Neutrophil (primary cell): Measurements from ENCODE around the gene MGAT3.

Source experiments
- H3K27ac ChIP-seq: fragments of 200-600 bp; sonication (generic); 2 replicates; pipeline ENCODE4 v1.5.1; 2016; ENCODE audit warnings: mild to moderate bottlenecking, moderate library complexity
- H3K27me3 ChIP-seq: fragments of 200-600 bp; sonication (generic); 2 replicates; pipeline ENCODE4 v1.6.0; 2016; ENCODE audit warnings: mild to moderate bottlenecking
- H3K36me3 ChIP-seq: fragments of 200-600 bp; sonication (generic); 2 replicates; pipeline ENCODE4 v1.5.1; 2017
- H3K4me1 ChIP-seq, 2 experiments: fragments of 200-600 bp in 1 of 2; sonication (generic) in 1 of 2; 1 replicate in 1 of 2; 2 replicates in 1 of 2; pipeline versions ENCODE4 v1.5.1 to v1.6.1; 2013 to 2016; ENCODE audit warnings: low read depth in 1 of 2, low read length in 1 of 2, mild to moderate bottlenecking in 1 of 2, moderate library complexity in 1 of 2; ENCODE audit not compliant: control insufficient read depth in 1 of 2, insufficient read depth in 1 of 2
- H3K4me3 ChIP-seq, 2 experiments: fragments of 200-600 bp in 1 of 2; sonication (generic) in 1 of 2; 1 replicate in 1 of 2; 2 replicates in 1 of 2; pipeline ENCODE4 v1.5.1; 2013 to 2016; ENCODE audit warnings: low read depth in 1 of 2, low read length in 1 of 2, mild to moderate bottlenecking in 1 of 2, moderate library complexity in 1 of 2
- H3K9me3 ChIP-seq: fragments of 200-600 bp; sonication (generic); 2 replicates; pipeline ENCODE4 v1.5.1; 2016
- TF ChIP-seq, protein P1 (sequence below): fragments of 200-600 bp; sonication (generic); IDR thresholded peaks from 2 replicates; pipeline ENCODE4 v1.5.1; 2016; ENCODE audit warnings: antibody characterized with exemption

Gene MGAT3

DNA sequence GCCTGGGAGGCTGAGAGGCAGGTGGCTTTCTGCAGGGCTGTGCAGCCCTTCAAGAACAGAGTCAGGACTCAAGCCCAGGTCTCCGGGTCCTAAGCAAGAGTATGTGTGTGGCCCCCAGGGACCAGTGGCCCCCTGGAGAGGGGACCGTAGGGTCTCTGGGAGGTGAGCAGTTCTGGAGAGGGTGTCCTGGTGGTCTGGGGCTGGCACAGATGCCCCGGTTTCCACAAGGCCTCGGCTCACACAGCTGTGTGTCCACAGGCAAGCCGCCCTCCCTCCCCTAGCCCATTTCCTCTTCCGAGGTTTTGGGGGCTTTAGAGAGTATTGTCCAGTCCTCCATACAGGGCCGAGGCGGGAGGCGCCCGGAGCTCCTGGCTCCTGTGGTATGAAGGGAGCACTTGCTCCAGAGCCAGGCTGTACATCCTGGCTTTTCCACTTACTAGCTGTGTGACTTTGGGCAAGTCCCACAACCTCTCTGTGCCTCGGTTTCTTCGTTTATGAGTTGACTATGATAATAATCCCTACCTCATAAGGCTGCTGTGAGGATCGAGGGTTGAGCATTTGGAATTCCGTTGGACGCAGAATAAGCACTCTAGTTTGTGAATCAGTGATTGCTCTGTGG lies 79.1 kb downstream of the MGAT3 start:
- Histone ChIP-seq H3K27me3 (no peaks in the 10 kb centered on the region), H3K36me3 (peaks cover 5% of the 10 kb centered on the region), H3K4me3 (no peak overlapping the region), H3K9me3 (no peaks in the 10 kb centered on the region), H3K4me1 (peaks cover 29 to 34% of the 10 kb centered on the region in 2 experiments), H3K27ac (no peak overlapping the region)
- TF ChIP-seq, protein P1, sequence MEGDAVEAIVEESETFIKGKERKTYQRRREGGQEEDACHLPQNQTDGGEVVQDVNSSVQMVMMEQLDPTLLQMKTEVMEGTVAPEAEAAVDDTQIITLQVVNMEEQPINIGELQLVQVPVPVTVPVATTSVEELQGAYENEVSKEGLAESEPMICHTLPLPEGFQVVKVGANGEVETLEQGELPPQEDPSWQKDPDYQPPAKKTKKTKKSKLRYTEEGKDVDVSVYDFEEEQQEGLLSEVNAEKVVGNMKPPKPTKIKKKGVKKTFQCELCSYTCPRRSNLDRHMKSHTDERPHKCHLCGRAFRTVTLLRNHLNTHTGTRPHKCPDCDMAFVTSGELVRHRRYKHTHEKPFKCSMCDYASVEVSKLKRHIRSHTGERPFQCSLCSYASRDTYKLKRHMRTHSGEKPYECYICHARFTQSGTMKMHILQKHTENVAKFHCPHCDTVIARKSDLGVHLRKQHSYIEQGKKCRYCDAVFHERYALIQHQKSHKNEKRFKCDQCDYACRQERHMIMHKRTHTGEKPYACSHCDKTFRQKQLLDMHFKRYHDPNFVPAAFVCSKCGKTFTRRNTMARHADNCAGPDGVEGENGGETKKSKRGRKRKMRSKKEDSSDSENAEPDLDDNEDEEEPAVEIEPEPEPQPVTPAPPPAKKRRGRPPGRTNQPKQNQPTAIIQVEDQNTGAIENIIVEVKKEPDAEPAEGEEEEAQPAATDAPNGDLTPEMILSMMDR: no peak

DNA sequence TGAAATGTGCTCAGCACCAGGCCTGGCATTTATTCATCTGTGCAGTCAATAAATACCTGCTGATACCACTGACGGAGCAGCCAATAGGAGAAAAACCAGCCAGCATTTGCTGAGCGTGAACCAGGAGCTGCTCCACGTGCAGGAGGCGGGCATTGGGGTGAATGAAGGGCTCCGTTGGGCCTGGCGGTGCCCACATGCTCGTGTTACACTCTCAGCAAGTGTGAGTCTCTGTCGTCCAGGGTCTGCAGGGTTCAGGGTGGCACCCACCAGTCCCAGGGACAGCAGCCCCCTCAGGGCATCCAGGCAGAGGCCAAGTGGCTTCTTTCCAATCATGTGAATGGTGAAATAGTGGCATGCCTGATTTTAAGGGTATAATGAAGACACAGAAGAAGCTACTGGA lies 79.9 kb downstream of the MGAT3 start:
- Histone ChIP-seq H3K27ac (no peak overlapping the region), H3K36me3 (no peaks in the 10 kb centered on the region), H3K4me1 (peaks cover 22 to 26% of the 10 kb centered on the region in 2 experiments), H3K9me3 (no peaks in the 10 kb centered on the region), H3K27me3 (no peaks in the 10 kb centered on the region), H3K4me3 (no peak overlapping the region)
- TF ChIP-seq, protein P1: no peak

DNA sequence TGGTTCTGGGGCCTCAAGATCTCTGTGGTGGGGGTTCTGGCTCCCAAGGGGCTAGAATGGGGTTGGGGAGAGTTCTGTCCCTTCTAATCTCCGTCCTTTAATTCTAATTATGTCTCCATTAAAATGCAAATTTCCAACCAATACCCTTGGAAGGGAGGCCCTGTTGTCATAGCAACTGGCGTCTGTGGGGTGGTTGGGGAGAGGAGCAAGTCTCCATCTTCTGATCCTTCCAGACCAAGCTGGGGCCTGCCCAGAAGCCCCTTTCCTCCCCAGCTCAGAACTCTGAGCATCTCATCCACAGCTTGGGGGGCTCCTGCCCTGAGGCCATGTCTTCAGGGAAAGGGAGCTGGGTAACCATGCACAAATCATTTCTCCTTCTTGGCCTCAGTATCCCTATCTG lies 81.2 kb downstream of the MGAT3 start:
- Histone ChIP-seq H3K9me3 (no peaks in the 10 kb centered on the region), H3K27ac (no peak overlapping the region), H3K27me3 (peaks cover 7% of the 10 kb centered on the region), H3K4me1 (peaks cover 14 to 15% of the 10 kb centered on the region in 2 experiments), H3K36me3 (no peaks in the 10 kb centered on the region), H3K4me3 (no peak overlapping the region)
- TF ChIP-seq, protein P1: no peak
